ENCODE results near the gene SPAG4.

SPAG4 gene, protein sequence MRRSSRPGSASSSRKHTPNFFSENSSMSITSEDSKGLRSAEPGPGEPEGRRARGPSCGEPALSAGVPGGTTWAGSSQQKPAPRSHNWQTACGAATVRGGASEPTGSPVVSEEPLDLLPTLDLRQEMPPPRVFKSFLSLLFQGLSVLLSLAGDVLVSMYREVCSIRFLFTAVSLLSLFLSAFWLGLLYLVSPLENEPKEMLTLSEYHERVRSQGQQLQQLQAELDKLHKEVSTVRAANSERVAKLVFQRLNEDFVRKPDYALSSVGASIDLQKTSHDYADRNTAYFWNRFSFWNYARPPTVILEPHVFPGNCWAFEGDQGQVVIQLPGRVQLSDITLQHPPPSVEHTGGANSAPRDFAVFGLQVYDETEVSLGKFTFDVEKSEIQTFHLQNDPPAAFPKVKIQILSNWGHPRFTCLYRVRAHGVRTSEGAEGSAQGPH

DNA sequence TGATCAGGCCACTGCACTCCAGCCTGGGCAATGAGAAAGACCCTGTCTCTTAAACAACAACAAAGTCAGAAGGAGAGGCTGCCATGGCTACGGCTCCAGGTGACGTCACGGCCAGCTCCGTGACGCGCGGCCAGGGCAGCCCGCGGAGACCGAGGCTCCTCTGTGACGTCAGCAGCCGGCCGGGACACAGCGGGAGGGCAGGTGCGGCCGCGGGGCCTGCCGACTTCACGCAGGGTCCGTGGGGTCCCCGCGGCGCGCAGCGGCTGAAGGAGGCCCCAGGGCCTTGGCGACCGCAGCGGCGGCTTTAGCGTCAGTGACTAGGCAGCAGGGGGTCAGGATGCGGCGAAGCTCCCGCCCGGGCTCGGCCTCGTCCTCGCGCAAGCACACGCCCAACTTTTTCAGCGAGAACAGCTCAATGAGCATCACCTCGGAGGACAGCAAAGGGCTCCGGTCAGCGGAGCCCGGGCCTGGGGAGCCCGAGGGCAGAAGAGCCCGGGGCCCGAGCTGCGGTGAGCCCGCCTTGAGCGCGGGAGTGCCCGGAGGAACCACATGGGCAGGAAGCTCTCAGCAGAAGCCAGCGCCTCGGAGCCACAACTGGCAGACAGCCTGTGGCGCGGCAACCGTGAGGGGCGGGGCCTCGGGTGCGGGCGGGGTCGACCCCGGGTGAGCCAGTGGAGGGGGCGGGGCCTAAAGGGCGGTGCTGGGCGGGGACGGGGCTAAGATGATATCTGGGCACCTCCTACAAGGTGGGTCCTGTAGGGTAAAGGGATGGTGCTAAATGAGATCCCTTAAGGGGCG is at the start of gene SPAG4:
Gene SPAG4 (plus strand): TSS at position 163 of the 798 bp plus-strand sequence. CDS start 175 bp downstream, at position 338.
- peak; percentile 100 for DNase-seq

DNA sequence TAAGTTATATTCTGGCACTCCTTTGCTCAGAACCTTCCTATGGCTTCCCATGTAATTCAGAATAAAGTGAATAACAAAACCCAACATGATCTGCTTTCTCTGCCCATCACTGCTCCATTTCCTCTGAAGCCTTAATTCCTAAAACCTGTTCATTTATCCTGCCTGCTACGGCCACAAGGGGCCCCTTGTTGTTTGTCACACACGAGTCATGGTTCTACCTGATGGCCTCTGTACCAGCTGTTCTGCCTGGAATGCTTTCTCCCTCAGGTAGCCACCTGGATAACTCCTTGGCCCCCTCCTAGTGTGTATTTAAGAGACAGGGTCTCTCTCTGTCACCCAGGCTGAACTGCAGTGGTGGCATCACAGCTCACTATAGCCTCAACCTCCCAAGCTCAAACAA is 47.0 kb upstream of the SPAG4 start:
- no peak for DNase-seq

DNA sequence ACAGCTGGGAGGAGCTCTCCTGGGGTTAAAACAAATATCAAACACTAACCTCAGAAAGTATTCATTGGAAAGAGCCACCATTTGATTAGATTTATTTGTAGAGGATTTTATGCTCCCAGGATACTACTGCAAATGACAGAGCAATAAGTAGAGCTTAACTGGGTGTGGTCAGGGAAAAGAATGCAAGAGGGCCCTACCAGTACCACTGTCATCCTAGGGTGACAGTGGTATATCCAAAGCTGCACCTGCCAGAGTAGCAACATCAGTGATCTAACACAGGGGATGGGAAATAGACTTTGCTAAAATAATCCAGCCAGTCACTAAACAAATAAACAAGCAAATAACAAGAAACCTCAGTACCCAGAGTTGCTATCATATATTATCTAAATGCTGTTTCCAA is 44.1 kb upstream of the SPAG4 start:
- no peak for DNase-seq

DNA sequence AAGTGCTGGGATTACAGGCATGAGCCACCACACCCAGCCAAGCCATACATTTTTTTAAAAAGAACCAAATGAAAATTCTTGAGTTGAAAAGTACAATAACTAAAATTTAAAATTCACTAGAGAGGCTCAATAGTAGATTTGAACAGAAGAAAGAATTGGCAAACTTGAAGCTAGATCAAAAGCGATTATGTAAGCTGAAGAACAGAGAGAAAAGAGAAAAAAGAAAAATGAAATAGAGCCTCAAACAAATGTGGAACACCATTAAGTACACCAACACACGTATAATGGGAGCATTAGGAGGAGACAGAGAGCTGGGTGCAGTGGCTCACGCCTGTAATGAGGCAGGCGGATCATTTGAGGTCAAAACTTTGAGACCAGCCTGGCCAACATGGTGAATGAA is 42.8 kb upstream of the SPAG4 start:
- no peak for DNase-seq

DNA sequence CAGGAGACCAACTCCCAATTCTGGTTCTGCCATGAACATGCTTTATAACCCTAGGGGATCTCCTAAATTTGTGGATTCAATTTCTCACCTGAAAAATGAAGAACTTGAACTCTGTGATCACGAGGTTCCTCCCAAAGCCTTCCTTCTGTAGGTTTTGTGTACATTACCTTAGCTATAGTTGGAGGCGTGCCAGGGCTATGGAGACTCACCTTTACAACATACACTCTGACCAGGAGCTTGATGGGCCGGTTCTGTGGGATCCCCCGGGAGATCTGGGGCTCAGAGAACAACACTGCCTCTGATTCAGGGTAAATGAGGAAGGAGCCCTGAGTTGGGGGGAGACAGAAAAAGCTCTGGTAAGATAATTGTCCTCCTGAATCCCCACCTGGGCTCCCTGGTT is 39.7 kb upstream of the SPAG4 start:
- DNase-seq = no peak

DNA sequence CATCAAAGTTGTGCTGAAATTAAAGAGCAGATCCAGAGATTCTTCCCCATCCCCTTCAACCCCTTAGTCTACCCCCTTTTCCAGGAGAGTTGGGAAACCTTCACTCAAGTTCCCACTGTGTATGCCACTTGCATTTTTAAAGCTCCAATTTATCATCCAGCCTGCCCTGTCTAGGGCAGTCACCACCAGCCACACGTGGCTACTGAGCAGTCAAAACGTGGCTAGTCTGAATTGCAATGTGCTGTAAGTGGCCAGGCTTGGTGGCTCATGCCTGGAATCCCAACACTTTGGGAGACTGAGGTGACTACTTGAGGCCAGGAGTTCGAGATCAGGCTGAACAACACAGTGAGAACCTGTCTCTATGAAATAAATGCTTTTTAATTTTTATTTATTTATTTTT is 38.8 kb upstream of the SPAG4 start:
- no peak for DNase-seq

DNA sequence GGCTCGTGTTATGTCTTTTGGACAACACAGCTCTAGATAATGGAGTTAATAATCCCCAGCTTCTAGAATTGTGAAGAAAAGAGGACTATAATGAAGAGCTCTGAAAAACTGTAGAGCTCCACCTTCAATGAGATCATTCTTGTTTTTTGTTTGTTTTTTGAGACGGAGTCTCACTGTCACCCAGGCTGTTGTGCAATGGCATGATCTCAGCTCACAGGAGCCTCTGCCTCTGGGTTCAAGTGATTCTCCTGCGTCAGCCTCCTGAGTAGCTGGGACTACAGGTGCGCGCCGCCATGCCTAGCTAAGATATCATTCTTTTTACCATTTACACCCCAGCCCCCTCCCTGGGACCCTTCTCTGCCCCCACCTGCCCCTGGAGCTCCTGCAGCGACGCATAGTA is 37.2 kb upstream of the SPAG4 start:
- DNase-seq = no peak

DNA sequence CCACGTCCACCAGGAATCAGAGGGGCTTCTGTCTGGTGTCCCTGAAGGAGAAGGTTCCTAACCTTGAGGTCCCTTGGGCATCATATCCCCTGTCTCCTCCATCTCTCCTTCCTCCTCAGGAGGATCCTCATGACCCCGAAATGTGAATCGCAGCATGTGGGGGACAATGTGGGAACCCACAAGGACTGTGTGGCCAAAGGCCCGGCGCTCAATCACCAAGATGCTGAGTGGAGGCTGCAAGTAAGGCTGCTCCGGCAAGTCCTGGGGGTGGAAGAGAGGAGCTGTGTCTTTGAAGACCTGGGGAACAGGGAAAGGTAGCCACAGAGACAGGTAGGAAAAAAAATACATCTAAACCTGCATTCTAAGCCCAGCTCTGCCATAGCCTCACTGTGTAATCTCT is 36.4 kb upstream of the SPAG4 start:
- DNase-seq = no peak

DNA sequence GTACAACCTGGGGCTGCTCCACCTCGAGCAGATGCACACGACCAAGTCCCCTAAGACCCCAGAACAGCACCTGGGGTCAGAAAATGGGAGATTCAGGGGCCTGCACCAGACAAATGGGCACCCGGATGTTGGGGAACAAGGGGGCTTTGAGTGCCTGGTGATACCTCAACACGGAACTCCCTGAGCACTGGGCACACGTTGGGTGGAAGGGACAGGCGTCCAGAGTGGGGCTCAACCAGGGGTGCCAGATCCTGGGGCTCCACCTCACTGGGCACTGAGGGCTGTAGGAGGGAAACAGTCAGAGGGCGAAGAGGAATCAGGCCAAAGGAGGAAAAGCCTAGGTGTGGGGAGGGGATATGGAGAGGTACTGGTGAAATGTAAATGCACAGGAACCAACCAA is 33.5 kb upstream of the SPAG4 start:
- no peak for DNase-seq

DNA sequence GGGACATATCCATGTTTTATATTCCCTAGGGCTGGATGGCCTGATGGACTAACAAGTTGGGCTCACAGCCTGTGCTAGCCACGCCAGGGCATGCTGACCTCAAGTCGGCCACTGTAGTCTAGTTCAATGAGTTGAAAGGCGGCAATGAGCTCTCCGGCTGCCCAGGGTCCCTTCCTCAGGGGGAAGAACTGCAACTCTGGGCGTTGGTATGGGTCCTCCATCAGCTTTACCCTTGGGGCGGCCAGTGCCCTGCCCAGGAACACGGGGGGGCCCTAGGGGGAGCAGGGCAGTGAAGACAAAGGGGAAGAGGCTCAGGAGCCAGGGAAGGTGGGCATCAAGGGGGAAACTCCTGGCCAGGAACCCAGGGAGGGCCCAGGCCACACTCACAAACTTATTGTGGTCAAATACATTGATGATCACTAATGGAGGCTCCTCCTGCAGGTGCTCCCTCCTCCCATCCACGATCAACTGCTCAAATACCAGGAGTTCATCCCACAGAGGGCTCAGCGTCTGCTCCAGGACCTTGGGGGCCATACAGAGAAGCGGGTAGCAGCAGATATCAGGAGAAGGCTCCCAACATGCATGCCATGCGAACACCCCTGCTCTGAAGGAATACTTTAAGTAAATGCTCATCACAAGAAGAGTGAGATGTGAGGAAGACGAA is 32.8 kb upstream of the SPAG4 start:
- DNase-seq = no peak

DNA sequence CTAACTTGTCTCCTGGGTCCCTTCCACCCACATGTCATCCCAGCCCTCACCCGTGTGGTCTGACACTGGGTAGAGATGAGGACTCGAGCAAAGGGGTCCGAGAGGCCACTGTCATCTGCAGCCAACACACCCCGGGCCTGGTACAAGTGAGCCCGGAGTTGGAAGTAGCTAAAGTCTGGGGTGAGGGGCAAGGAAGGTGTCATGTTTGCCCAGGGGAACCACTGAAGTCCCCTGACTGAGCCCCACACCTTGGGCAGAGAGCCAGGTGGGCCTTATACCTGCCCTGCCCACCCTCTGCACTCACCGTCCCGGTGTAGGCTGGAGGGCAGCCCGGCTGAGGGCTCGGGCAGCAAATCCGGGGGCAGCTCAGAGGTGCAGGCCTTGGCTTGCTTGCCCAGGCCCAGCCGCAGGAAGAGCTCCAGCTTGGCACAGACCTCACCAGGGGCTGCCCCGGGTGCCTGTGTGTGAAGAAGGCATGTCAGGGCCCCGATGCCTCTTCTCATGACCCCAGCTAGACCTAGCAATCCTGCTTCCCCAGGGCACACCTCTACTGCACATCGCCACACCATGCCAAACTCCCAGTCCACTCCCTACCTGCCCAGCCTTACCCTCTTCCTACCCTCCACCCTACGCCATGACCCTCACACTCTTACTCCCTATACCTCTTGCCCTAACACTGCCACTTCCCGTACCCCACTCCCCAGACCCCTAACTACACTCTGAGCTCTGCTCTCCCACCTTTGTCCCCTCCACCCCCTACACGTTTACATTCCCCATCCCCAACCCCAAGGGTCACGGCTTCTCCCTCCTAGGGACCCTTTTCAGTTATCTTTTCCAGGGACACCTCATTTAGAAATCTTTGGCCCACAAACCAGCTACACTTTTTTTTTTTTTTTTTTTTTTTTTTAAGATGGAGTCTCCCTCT is 31.7 kb upstream of the SPAG4 start:
- DNase-seq = no peak

DNA sequence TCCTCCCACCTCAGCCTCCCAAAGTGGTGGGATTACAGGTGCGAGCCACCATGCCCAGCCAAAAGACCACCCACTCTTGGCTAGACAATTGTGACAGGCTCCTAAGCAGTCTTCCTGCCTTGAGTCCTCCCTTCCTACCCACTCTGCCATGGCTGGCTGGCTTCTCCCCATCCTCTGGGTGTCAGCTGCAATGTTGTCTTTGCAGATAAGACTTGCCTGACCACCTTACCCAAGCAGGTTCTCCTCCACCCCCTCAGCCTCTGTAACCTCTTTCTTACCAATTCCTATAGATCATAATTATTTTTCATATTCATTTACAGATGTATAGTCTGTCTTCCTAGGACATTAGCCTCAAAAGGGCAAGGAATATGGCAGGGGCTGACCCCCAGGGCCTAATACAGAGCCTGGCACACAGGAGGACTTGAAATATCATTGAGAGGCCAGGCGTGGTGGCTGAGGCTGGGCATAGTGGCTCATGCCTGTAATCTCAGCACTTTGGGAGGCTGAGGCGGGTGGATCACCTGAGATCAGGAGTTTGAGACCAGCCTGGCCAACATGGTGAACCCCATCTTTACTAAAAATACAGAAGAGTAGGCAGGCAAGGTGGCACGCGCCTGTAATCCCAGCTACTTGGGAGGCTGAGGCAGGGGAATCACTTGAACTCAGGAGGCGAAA is 28.7 kb upstream of the SPAG4 start:
- no peak for DNase-seq

DNA sequence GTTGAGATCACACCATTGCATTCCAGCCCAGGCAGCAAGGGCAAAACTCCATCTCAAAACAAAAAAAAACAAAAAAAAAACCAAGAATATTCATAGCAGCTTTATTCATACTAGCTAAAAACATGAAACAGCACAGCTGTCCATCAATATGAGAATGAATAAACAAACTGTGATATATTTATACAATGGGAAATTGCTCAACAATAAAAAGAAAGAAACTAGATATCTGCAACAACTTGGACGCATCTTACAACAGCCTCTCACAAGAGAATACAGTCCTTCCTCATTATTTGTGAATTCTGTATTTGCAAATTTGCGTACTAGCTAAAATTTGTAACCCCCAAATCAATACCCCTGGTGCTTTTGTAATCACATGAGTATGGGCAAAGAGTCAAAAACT is 28.2 kb upstream of the SPAG4 start:
- no peak for DNase-seq

DNA sequence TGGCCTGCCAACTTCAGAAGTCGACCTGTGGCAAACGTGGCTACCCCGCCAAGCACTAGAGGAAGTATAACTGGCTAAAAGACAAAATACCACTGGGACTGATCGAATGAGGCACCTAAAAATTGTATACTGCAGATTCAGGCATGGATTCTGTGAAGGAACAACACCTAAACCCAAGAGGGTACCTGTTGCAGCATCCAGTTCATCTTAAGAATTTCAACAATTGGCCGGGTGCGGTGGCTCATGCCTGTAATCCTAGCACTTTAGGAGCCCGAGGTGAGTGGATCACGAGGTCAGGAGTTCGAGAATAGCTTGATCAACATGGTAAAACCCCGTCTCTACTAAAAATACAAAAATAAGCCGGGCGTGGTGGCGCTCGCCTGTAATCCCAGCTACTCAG is 27.2 kb upstream of the SPAG4 start:
- DNase-seq = no peak

DNA sequence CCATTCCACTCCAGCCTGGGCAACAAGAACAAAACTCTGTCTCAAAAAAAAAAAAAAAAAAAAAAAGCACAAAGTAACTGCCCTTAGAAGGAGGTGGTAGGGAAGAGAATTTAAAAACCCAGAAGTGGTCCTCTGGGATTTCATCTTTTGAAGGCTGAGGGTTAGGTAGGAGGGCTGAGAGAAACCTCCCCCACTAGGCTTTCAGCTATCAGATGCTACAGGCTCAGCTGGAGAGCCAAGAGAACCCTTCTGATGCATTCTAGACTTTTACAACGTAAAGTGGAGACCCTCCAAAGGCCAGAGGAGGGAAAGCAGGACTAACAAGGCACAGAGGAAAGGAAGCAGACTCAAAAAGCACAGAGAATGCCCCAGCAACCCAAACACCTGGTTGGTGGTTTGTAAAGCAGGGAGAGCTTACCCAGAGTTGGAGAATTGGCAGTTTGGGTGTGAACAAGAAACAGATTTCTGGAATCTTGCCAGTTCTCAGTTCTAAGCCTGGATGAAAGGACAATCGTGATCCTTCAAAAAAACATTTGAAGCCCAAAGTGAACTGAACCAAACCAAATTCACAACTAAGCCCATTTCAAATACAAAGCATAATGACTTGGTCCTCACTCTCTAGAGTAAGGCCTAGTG is 23.2 kb upstream of the SPAG4 start:
- DNase-seq = no peak

DNA sequence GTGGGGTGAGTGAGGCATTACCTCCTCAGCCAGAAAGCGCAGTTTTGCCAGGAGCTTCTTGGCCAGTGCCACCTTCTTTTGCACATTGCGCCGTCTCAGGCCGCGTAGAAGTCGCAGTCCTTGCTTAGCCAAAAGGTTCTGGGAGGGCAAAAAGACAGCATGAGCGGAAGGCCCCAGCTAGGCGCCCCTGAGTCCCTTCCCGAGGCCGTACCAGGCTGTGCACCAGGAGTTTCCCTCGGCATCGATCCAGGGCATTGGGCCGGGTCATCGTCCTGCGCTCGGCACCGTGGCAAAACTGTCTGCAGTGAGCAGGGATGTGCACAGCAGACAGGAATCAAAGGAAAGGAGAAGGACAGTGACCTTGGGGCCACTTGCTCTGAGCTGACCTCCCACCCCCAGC is 20.2 kb upstream of the SPAG4 start:
- DNase-seq = no peak

DNA sequence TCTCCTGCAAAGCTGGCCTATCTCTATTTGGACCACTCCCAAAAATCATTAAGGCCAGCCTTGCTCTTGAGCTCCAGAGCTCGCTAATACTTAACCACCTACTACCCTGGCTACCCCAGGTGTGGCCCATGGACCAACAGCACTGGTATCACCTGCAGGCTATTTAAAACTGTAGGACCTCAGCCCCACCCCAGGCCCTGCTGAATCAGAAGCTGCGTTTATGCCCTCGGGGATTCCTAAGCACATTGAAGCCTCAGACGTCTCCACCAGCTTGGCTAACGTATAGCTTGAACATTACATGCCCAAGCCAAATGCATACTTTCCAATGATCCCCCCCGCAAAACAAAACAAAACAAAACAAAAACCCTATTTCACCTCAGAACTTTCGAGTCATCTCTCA is 19.7 kb upstream of the SPAG4 start:
- no peak for DNase-seq

DNA sequence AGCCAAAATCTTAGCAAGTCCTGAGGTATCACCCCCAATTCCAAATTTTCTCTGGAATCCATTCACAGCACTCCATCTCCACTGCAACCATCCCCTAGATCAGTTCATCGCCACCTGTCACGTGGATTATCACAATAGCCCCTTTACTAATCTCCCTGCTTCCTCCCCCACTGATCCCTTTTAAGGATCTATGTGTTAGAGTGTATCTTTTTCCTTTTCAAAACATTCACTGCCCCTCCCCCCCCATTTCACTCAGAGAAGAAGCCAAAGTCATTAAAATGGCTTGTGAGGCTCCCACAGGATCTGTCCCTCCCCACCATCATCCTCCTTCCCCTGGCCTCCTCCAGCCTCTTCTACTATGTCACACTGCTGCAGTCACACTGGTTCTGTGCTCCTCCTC is 18.4 kb upstream of the SPAG4 start:
- DNase-seq = no peak

DNA sequence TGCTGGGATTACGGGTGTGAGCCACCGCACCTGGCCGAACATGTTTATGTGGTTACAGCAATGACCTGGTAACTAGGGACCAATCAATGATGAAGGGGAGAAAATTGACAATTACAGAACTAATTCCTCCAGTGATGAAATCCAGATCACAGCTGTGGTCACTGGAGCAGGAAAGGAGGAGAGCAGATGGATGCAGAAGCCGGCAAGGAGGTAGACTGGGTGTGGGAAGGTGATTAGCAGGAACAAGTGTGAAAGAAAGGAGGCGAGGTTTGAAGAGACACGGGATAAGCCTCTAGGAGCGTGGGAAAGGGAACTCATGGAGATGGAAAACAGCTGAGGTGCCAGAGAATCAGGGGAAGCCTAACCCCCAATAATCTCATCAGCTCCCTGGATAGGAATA is 17.2 kb upstream of the SPAG4 start:
- no peak for DNase-seq

DNA sequence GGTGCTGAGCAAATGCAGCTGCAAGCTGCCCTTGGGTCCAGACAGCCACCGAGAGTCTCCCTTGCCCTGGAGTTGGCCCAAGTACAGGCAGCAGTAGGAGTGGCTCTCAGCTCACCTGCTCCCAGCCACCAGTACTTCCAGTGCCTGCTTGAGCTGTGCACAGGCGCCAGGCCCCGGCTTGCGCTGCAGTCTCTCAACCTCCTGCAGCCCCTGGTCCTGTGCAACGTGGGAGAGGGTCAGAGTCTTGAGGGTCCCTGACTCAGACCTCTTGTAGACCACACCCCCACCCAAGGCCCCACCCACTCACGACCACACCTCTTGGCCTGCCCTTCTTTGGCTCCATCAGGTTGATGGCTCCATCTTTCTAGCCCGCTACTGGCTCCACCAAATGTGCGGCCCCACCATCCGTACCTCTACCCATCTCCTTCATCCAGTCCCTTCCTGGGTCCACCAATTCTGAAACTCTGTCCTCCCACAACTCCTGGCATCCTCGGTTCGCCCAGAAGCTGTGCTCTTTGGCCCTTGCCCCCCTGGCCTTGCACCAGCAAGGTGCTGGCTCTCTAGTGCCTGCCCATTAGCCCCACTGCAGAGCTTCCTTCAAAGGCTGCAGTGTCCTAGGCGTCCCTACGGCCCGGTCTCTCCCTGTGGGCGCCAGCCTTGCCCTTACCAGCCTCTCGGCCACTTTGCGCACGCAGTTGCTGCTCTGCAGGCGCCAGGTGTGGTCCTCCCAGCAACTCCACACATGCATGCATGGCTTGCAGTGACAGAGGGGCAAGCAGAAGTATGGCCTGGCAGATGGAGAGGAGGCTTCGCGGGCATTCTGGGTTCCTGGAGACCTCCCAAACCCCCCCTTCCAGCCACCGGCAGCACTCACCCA is 16.5 kb upstream of the SPAG4 start:
- no peak for DNase-seq

DNA sequence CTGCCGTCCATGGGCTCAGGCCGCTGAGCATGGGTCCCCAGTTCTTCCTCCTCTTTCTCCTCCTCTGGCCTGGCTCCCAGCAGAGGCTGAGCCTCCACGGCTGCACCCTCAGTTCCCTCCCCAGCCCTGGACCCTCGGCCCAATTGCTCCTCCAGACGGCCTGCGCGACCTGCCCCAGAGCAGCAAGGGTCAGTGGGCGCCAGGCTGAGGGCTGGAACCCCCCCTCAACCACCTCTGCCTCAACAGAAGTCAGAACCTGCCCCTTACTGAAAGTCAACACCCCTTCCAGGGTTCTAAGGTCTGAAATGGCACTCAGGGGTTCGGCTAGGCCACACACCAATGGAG is 15.9 kb upstream of the SPAG4 start:
- no peak for DNase-seq

All from activated CD4-positive, alpha-beta T cell treated with anti-CD3 and anti-CD28 coated beads, Interleukin-2, amount 50 U/mL, for 4 hours (primary cell).